Colon (tissue), 2 donors: ENCODE data around the gene DCUN1D2.
"Not testable (repeated sequence)": the region's sequence is repeated elsewhere in the genome, so short reads cannot be mapped to it uniquely, and the experiment has no call there.

Source experiments
- FAIRE-seq: peaks from 2 replicates; lab custom pipeline; 2012; peaks lifted over from hg19 to GRCh38; lab: Jason Lieb, UNC
- donor health status: control.
- donor health status: control.

The DCUN1D2 gene

DNA sequence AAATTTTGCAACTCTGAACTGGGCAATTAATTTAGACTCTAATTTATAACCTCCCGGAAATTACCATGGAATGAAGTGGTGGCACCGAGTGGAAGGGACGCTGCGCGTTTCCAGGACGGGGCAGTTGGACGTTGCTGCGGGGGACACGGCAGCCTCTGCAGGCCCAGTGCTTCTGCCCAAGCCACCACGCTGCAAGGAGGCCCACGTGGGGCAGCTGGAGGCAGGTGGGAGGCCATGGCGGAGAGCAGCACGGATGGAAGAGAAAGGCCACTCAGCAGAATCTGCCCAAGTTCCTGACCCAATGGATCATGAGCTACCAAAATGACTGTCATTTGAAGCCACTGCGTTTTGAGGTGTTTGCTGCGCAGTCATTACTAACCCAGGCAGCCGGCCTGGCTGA is 26.0 kb downstream of the DCUN1D2 start:
- FAIRE-seq = no peak

GRCh38 chr13:113461022-113461751 is 29.3 kb downstream of the DCUN1D2 start:
- no peak for FAIRE-seq

GRCh38 chr13:113460599-113460998 is 29.9 kb downstream of the DCUN1D2 start:
- FAIRE-seq = no peak

- FAIRE-seq = no peak
These were observed 30.4 kb downstream of the DCUN1D2 start for GRCh38 chr13:113460064-113460555.

DNA sequence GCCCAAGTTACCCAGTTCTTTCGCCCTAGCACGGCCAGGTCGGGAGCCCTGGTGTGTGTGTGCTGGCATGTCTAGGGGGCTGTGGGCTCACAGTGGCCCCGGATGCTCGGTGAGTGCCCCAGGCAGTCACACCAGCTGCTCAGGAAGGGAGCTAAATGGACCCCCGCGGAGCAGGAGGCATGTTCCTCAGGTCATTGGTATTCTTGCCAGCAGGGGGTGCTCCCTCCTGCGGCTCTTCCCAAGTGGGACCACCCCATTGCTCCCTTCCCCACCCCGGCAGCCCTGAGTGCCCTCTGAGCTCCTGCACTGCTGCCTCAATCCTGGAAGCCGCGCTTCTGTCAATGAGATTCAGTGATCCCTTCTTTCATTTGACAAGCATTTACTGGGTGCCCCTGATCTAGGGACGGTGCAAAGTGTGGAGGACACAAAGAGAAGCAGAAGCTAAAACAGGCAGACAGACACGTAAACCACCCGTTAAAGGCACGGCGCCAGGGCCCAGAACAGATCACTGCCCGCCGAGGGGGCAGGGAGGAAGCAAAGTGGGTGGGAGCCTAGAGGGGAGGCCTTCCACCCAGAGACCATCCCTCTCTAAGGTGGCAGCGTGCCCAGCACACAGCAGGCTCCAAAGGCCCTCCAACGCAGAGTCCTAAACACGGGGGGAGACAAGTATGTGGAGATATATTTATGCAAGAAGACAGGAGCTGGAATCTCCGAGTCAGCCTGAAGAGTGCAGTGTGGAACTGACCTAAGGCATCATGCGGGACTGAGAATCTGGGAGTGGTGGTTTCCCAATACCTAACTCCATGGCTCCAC is 32.1 kb downstream of the DCUN1D2 start:
- FAIRE-seq = no peak

- FAIRE-seq = no peak
These were observed 33.0 kb downstream of the DCUN1D2 start for GRCh38 chr13:113457510-113457909.

DNA sequence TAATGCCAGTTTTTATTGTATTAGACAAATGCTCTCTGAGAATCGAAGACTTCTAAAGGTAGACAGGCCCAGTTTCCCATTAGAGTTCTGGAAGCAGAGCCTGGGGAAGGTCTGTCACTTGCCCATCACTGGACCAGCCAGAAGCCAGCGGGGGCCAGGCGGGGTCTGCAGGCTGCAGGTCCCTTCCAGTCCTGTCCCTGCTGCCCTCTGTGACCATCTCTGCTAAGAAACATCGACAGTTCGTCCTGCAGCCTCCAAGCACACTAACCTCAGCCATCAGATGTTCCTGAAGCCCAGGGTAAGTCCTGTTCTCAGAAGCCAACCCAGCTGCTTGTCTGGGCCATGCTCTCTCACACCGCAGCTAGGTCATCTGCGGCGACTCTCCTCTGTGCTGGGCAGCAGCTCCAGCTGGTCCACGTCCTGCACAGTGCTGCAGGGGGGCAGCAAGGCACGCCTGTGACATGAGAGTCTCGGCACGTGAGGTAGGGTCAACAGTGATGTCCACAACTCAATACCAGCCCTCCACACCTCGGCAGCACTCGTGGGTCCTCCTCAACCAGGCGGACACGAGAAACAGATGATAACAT is 34.3 kb downstream of the DCUN1D2 start:
- no peak for FAIRE-seq

GRCh38 chr13:113455384-113455783 is 35.1 kb downstream of the DCUN1D2 start:
- FAIRE-seq = no peak

DNA sequence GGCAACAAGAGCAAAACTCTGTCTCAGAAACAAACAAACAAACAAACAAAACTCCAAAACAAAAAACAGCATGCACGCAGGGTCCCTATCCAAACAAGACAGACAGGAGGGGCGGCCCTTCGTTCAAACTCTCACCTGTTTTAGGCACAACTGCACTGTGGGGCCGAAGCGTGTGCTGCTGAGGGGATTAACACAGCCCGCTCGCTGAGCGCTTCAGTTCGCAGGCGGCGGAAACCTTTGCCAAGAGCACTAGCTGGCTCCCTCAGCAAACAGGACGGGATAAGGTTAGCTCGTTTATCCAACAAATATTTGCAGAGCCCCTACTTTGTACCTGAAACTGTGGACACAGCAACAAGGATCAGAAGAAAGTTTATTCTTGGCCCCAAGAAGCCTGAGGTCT is 35.6 kb downstream of the DCUN1D2 start:
- no peak for FAIRE-seq

DNA sequence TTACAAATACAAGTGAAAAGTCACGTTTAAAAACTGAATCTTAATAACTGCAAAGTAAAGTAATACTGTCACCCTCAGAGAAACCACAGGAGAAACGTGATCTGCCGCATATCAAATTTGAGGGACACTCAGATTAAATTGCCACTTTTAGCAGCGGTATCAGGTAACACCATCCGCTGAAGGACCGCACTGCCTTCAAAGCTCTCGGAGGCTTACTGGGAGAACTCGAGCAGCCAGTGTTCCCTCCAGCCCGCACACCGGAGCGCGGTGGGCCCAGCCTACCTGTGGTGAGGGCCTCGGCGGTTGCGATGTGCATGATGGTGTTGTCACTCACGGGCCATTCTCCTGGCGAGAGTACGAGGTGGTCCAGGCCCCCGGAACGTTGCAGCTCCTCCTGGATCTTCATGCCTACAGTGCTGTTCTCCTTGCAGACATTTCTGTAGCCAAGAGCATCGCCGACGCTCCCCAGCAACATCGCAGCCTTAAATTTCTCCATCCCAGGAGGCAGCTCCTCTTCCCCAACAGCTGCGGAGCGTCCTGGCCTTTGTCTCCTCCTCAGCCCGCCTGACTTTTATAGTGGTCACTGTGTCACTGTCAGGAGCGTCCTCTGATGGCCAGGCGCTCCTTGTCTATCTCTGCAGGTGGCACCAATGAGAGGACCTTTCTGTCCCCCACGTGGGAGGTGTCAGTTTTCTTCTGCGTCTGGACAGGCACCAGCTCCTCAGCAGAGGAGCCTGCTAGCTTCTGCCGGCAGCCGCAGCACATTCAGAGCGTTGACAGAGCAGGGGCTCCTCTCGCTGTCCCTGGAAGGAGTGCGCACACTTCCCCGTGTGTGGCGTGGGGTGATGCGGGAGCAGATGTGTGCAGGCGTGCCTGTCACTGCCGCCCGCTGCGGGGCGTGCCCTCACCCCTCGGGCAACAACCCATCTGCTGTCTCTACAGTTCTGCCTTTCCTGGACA is 37.3 kb downstream of the DCUN1D2 start, which contains the start of gene ADPRHL1:
Gene ADPRHL1, minus strand, starts transcription at position 547 of the 960 bp plus-strand sequence. Its CDS starts 51 bp downstream, at position 496.
- no peak for FAIRE-seq

GRCh38 chr13:113452466-113452865 is 38.0 kb downstream of the DCUN1D2 start:
- no peak for FAIRE-seq

DNA sequence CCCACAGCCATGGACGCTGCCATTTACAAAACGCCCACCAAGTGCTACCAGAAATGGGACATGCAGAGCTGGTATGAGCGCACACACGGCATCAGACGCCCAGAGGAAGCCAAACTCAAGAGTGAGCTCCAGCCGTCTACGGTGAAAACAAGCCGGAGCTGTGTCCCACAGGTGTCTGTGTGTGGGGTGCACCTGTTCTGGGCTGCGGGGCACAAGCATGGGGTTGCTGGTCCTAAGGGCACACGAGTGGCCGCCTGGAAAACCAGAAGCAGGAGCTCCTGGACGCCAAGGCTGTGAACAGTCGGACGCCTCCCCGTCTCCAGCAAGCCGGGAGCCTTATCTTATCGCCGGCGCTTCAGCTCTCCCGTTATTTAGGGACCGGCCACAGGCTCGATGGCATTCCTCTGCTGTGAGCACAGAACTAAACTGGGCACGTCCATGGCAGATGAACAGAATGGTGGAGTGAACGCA is 38.5 kb downstream of the DCUN1D2 start:
- no peak for FAIRE-seq

GRCh38 chr13:113450861-113451620 is 39.5 kb downstream of the DCUN1D2 start:
- not testable (repeated sequence) for FAIRE-seq

DNA sequence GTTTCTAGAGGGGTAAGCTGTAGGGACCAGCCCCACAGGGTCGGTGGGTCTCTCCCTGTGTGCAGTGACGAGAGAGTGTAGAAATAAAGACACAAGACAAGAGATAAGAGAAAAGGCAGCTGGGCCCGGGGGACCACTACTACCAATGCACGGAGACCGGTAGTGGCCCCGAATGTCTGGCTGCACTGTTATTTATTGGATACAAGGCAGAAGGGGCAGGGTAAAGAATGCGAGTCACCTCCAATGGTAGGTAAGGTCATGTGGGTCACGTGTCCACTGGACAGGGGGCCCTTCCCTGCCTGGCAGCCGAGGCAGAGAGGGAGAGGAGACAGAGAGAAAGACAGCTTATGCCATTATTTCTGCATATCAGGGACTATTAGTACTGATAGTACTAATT is 40.2 kb downstream of the DCUN1D2 start:
- not testable (repeated sequence) for FAIRE-seq

DNA sequence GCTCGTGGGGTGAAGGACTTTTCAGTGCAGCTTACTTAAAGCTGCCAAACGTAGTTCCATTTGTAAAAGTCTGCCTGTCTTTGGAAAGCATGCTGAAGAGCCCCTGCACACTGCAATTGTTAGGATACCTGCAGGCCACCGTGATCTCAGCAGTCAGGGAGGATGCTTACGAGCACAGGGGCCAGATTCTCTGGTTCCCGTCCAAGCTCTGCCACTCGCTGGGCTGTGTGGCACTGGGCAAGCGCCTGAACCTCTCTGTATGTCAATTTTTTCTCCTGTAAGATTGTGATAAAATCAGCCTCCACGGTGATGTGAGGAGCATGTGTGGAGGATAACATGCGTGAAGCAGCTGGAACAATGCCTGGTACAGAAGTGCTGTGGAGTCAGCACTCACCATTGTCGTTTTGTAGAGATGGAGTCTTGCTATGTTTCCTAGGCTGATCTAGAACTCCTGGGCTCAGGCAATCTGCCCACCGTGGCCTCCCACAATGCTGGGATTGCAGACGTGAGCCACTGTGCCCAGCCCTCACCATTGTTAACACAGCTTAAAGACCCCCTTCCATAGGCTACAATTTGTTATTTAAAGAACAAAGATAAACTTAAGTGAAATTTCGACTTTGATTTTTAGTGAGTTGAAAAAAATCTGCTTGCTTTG is 40.7 kb downstream of the DCUN1D2 start:
- FAIRE-seq = no peak

GRCh38 chr13:113448885-113449692 is 41.4 kb downstream of the DCUN1D2 start:
- no peak for FAIRE-seq

- FAIRE-seq = no peak
These were observed 42.0 kb downstream of the DCUN1D2 start for GRCh38 chr13:113448545-113448884.

- FAIRE-seq = no peak
These were observed 42.9 kb downstream of the DCUN1D2 start for GRCh38 chr13:113447596-113447995.

DNA sequence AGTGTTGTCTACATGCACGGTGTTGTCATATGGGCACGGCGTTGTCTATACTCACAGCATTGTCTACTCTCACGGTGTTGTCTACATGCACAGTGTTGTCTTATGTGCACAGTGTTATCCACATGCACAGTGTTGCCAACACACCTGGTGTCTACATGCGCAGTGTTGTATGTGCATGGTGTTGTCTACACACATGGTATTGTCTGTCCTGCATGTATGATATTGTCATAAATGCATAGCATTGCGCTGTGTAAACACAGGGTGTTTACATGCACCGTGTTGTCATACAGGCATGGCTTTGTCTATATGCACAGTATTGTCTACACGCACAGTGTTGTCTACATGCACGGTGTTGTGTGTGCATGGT is 44.0 kb downstream of the DCUN1D2 start:
- no peak for FAIRE-seq
